ENCODE measurements around the gene ZNF354C. TPM values are rescaled to one million over a fixed set of nuclear protein-coding genes. Genes with fewer than 3 reads are reported as not detected.

Gene ZNF354C
- total and polyA plus RNA-seq, 7 donors: 0.23 to 12.1 (median 7.7) TPM

DNA sequence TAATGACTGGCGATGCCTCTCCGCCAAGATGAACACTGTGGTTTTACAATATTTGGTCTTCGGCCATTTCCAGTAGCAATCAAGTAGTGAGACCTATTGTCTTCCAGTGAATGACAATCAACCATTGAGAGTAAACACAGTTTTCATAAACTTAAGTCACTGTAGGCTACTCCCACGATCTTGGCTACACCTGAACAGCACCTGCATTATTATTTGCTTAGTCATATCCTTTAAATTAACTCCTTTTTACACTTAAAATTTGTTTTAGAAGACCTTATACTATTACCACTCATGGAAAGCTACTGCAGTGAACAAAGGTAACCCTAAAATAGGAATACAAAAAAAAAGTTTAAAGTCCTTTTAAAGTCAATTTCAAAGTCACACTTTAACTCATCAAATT, 58.2 kb downstream of the ZNF354C start:
- TF ChIP-seq POLR2A (IDR thresholded peaks at IDR 0.05) (no peak), EP300 (IDR thresholded peaks at IDR 0.05) (no peak), POLR2AphosphoS5 (IDR thresholded peaks at IDR 0.05) (no peak)
- TF ChIP-seq, protein P1, sequence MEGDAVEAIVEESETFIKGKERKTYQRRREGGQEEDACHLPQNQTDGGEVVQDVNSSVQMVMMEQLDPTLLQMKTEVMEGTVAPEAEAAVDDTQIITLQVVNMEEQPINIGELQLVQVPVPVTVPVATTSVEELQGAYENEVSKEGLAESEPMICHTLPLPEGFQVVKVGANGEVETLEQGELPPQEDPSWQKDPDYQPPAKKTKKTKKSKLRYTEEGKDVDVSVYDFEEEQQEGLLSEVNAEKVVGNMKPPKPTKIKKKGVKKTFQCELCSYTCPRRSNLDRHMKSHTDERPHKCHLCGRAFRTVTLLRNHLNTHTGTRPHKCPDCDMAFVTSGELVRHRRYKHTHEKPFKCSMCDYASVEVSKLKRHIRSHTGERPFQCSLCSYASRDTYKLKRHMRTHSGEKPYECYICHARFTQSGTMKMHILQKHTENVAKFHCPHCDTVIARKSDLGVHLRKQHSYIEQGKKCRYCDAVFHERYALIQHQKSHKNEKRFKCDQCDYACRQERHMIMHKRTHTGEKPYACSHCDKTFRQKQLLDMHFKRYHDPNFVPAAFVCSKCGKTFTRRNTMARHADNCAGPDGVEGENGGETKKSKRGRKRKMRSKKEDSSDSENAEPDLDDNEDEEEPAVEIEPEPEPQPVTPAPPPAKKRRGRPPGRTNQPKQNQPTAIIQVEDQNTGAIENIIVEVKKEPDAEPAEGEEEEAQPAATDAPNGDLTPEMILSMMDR (IDR thresholded peaks at IDR 0.05): no peak
- no peak overlapping the region for H3K4me3 ChIP-seq
- no peak for DNase-seq
- no peak overlapping the region for H3K27ac ChIP-seq
- H3K9me3 ChIP-seq: peaks cover 3 to 16% (median 9%) of the 10 kb centered on the region in 4 donors
- no peaks in the 10 kb centered on the region for H3K27me3 ChIP-seq
- intact Hi-C loops (cut with DNase I): no loop called here
- H3K36me3 ChIP-seq: peaks cover 0 to 13% (median 7%) of the 10 kb centered on the region in 4 donors
- no peaks in the 10 kb centered on the region for H3K4me1 ChIP-seq
- 65 to 79% methylated on average over 4 of the region's 4 CpGs for WGBS, 2 donors

DNA sequence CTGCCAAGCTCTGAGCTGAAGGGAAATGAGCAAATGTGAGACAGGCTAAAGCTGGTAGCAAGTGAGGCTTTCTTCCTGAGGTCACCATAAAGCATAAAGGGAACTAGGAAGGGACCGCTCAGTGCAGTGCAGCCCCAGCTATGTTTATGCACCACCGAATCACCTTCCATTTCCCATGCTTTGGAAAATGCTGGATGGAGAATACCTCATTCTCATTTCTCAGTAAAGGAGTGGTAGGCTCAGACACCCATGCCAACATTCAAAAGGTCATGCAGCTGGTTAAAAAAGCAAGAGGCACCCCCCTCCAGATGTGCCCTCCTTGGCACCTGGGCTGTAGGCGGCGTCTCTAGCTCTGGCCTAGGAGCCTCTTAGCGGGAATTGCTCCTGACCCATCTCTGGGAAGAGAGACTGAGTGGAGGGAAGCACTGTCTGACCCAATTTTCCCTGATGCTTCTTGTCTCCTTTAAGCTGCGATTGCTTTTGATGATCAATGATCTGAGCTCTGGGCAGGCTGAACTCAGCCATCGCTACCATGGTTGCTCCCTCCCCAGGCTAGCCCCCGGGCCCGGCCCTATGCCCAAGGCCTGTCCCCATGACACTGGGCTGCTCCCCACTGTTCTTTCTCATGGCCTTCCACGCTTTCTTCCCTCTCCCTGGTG, 58.7 kb downstream of the ZNF354C start:
- H3K9me3 ChIP-seq: peaks cover 3 to 12% (median 7%) of the 10 kb centered on the region in 4 donors

DNA sequence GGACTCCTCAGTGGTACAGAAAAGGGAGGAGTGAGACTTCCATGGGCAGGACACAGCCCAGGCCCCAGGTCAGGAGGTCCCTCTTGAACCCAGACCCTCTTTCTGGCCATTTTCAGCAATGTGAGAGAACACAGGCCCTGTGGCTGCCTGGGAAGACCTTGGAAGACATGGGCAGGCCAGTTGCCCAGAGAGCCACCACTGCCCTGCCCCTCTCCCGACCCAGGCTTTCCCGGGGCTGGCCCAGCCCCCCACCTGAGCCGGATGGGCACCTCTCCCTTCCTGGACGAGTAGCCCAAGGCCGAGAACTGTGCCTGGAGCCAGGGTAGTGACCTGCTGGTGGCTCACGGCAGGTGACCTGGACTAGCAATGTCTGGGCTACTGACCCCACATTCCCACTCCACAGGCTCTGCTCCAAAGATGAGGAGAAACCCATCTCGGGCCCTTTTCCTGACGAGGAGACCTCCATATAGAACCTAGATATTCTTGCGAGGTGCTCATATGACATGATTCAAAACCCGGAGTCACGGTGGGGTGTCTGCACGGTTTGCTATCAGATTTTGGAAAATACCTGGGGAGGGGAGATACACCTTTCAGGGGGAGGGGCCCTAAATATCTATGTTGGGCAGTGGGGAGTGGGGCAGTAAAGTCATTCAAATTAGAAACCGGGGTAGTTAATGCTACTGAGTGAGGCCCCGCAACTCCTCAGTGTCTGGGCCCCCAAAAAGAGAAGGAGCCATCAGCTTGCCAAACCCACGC, 59.4 kb downstream of the ZNF354C start:
- Histone ChIP-seq H3K27me3 (no peaks in the 10 kb centered on the region), H3K4me1 (no peaks in the 10 kb centered on the region), H3K27ac (no peak overlapping the region), H3K36me3 (peaks cover 0 to under 1% (median 0%) of the 10 kb centered on the region in 4 donors), H3K9me3 (peaks cover 0 to 9% (median 3%) of the 10 kb centered on the region in 4 donors), H3K4me3 (no peak overlapping the region)
- TF ChIP-seq POLR2AphosphoS5 (IDR thresholded peaks at IDR 0.05) (no peak), POLR2A (IDR thresholded peaks at IDR 0.05) (no peak), EP300 (IDR thresholded peaks at IDR 0.05) (no peak)
- TF ChIP-seq, protein P1 (IDR thresholded peaks at IDR 0.05): no peak
- DNase-seq: no peak
- WGBS, 2 donors: 90 to 94% methylated on average over 15 of the region's 15 CpGs
- intact Hi-C loops (cut with DNase I): no loop called here

More for the DNA sequence above, 58.7 kb downstream of the ZNF354C start:
- H3K36me3 ChIP-seq: peaks cover 0 to 8% (median 5%) of the 10 kb centered on the region in 4 donors
- no peak overlapping the region for H3K27ac ChIP-seq
- H3K4me1 ChIP-seq: no peaks in the 10 kb centered on the region
- intact Hi-C loops (cut with DNase I): no loop called here
- DNase-seq: no peak
- no peaks in the 10 kb centered on the region for H3K27me3 ChIP-seq
- H3K4me3 ChIP-seq: no peak overlapping the region
- WGBS, 2 donors: 92 to 93% methylated on average over 10 of the region's 10 CpGs
- TF ChIP-seq POLR2AphosphoS5 (IDR thresholded peaks at IDR 0.05): no peak
- no peak for TF ChIP-seq POLR2A (IDR thresholded peaks at IDR 0.05)
- TF ChIP-seq, protein P1 (IDR thresholded peaks at IDR 0.05): no peak
- no peak for TF ChIP-seq EP300 (IDR thresholded peaks at IDR 0.05)

DNA sequence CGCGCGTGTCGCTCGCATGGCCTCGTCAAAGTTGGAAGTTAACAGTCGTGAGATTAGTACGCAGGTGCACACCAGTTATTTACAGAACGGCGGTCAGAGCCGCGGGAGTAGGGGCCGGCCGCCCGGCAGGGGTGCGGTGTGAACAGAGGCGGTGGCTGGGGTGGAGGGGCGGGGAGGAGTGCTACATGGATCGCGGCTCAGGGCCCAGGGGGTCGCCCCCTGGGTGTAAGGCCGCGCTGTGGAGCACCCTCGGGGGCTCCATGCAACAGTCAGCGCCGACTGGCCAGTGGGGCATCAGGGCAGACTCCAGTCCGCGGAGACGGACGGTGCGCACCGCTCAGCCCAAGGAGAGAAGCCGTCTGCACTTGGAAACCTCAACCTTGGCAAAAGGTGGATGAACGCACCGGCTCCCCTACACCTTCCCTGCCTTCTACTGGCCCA, 60.3 kb downstream of the ZNF354C start:
- Histone ChIP-seq H3K27ac (no peak overlapping the region), H3K9me3 (peaks cover 0 to 5% (median 0%) of the 10 kb centered on the region in 4 donors), H3K4me3 (no peak overlapping the region), H3K4me1 (no peaks in the 10 kb centered on the region), H3K36me3 (no peaks in the 10 kb centered on the region), H3K27me3 (no peaks in the 10 kb centered on the region)
- 94 to 96% methylated on average over 35 of the region's 35 CpGs for WGBS, 2 donors
- DNase-seq: no peak
- intact Hi-C loops (cut with DNase I): no loop called here
- TF ChIP-seq EP300 (IDR thresholded peaks at IDR 0.05) (no peak), POLR2AphosphoS5 (IDR thresholded peaks at IDR 0.05) (no peak), POLR2A (IDR thresholded peaks at IDR 0.05) (no peak)
- TF ChIP-seq, protein P1 (IDR thresholded peaks at IDR 0.05): no peak
